Measurements from ENCODE around the gene PLPPR2.
"Not testable (repeated sequence)": the region's sequence is repeated elsewhere in the genome, so short reads cannot be mapped to it uniquely, and the experiment has no call there.

The PLPPR2 gene

DNA sequence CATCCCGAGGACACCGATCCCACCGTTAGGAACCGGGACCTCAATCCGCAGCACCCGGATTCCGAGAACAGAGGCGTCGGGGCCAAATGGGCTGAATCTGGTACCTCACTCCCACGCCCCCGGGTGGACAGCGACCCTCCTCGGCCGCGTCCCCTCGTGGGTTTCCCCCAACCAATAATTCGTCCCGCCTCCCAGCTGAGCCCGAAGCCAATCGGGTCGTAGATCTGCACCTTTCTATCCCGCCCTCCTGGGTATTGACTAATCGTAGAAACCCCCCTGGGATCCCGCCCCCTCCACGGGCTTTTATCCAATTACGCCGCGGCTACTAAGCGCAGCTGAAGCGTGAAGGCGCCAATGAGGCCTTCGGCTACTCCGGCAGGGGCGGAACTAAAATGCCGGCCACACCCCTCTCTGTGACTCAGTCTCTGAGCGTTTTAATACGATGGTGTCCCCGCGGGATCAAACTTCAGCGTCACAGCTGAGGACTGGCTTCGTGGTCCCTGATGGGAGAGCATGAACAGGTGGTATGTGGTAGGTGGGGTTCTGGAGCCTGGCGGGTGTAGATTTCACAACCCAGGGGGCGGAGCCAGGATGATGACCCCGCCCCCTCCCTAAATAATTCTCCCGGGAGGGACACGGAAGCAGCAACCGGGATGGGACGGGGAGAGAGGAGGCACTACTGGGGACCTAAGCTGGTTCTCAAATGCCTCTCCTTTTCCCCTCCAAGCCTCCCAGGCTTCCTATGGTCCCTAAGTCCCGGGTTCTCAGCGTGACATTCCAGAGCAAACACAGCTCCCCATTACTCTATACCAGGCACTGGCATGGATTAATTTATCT is 8.9 kb upstream of the PLPPR2 start, which contains the start of the genes CCDC159 and TMEM205:
CCDC159 (plus strand) TSS at position 416 of the 837 bp plus-strand sequence; CDS start at position 504, 88 bp downstream.
TMEM205 (minus strand) TSS at position 165 of the 837 bp plus-strand sequence. CDS start 649 bp downstream, outside the sequence.
- peak within 1 kb of the TSS; percentile 86 for H3K4me3 ChIP-seq (ENCODE audit: low read depth, low read length)
- TF ChIP-seq, protein P1, sequence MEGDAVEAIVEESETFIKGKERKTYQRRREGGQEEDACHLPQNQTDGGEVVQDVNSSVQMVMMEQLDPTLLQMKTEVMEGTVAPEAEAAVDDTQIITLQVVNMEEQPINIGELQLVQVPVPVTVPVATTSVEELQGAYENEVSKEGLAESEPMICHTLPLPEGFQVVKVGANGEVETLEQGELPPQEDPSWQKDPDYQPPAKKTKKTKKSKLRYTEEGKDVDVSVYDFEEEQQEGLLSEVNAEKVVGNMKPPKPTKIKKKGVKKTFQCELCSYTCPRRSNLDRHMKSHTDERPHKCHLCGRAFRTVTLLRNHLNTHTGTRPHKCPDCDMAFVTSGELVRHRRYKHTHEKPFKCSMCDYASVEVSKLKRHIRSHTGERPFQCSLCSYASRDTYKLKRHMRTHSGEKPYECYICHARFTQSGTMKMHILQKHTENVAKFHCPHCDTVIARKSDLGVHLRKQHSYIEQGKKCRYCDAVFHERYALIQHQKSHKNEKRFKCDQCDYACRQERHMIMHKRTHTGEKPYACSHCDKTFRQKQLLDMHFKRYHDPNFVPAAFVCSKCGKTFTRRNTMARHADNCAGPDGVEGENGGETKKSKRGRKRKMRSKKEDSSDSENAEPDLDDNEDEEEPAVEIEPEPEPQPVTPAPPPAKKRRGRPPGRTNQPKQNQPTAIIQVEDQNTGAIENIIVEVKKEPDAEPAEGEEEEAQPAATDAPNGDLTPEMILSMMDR (IDR thresholded peaks at IDR 0.05; ENCODE audit: low read depth, low read length) = peak; percentile 41; the same call in 1 of the 2 replicates
- H3K27ac ChIP-seq = peak within 1 kb of the TSS; percentile 77
- H3K9me3 ChIP-seq (ENCODE audit: severe bottlenecking) = peaks cover 13% of the 10 kb centered on the region
- H3K27me3 ChIP-seq (ENCODE audit: insufficient read depth, low read depth, severe bottlenecking) = no peaks in the 10 kb centered on the region
- peak; percentile 99 for DNase-seq
- H3K36me3 ChIP-seq = peaks cover 9% of the 10 kb centered on the region

DNA sequence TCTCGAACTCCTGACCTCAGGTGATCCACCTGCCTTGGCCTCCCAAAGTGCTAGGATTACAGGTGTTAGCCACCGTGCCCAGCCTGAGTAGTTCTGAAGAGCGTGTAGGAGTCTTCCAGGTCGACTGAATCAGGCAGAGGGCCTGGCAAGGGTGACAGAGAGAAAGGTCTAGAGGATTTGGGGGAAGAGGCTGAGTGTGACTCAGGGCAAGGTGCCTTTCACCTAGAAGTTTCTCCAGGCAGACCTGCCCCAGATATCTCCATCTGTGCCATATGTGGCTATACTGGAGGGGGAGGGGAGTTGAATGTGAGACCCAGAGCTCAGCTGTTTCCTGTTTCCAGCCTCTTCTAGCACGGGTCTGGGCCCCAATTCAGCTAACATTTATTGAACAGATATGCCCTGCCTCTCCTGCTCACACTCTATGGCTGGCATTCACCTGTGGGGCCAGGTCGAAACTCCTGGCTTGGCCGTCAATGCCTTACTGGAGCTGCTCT is 7.6 kb upstream of the PLPPR2 start:
- Histone ChIP-seq H3K27me3 (ENCODE audit: insufficient read depth, low read depth, severe bottlenecking) (no peaks in the 10 kb centered on the region), H3K9me3 (ENCODE audit: severe bottlenecking) (peaks cover 13% of the 10 kb centered on the region), H3K36me3 (no peaks in the 10 kb centered on the region; the same call in 1 of the 2 replicates), H3K27ac (peak overlapping the region; percentile 77), H3K4me3 (ENCODE audit: low read depth, low read length) (no peak overlapping the region)
- TF ChIP-seq, protein P1 (IDR thresholded peaks at IDR 0.05; ENCODE audit: low read depth, low read length) = no peak
- DNase-seq = peak; percentile 58

DNA sequence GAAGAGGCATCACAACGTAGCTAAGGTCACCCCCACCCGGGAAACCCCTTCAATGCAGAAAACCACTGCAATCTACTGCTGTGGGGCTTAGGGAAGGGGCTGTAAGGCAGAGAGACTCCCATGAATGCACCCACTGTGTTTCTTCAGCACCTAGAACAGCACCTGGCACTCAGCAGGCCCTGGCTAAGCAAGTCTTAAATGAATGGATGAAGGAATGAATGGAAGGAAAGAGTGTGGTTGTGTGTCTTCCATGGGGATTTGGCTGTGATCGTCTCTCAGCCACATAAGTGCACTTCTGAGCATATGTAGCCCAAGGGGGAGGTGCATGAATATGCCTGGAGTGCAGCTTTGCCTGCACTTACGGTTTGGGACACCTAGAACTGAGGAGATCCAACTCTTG is 6.1 kb upstream of the PLPPR2 start:
- Histone ChIP-seq H3K36me3 (no peaks in the 10 kb centered on the region), H3K27me3 (ENCODE audit: insufficient read depth, low read depth, severe bottlenecking) (no peaks in the 10 kb centered on the region), H3K9me3 (ENCODE audit: severe bottlenecking) (peaks cover 13% of the 10 kb centered on the region), H3K27ac (no peak overlapping the region), H3K4me3 (ENCODE audit: low read depth, low read length) (no peak overlapping the region)
- no peak for DNase-seq
- TF ChIP-seq, protein P1 (IDR thresholded peaks at IDR 0.05; ENCODE audit: low read depth, low read length) = no peak

DNA sequence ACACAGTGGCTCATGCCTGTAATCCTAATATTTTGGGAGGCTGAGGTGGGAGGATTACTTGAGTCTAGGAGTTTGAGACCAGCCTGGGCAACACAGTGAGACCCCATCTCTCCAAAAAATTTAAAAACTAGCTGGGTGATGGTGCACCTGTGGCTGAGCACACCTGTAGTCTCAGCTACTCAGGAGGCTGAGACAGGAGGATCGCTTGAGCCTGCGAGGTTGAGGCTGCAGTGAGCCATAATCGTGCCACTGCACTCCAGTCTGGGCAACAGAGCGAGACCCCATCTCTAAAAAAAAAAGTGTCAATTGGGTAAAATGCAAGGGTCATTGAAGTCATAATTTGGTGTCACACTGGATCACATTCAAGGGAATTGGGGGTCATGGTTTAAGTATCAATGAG is 1.1 kb upstream of the PLPPR2 start:
- not testable (repeated sequence) for DNase-seq; H3K36me3 ChIP-seq; H3K4me3 ChIP-seq (ENCODE audit: low read depth, low read length); H3K27ac ChIP-seq; H3K27me3 ChIP-seq (ENCODE audit: insufficient read depth, low read depth, severe bottlenecking); H3K9me3 ChIP-seq (ENCODE audit: severe bottlenecking)

DNA sequence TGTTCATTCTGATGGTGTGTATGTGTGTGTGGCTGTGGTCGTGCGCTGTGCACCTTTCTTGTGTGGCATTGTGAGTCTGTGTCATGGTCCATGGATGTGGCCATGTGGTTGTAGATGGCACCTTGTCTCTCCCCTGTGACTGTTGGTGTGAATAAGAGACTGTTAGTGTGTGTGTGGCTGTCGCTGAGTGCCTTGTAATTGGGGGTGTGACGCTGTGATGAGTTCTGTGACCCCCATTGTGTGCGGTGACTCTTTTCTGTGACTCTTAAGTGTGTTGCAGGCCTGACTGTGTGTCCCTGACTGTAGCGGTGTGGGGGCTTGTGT is 804 bp downstream of the PLPPR2 start:
- H3K27ac ChIP-seq = no peak overlapping the region; the same call in 1 of the 2 replicates
- DNase-seq = no peak
- TF ChIP-seq, protein P1 (IDR thresholded peaks at IDR 0.05; ENCODE audit: low read depth, low read length) = no peak
- H3K27me3 ChIP-seq (ENCODE audit: insufficient read depth, low read depth, severe bottlenecking) = no peaks in the 10 kb centered on the region
- no peaks in the 10 kb centered on the region for H3K9me3 ChIP-seq (ENCODE audit: severe bottlenecking)
- H3K36me3 ChIP-seq = peaks cover 16% of the 10 kb centered on the region
- H3K4me3 ChIP-seq (ENCODE audit: low read depth, low read length) = peak overlapping the region; percentile 53

DNA sequence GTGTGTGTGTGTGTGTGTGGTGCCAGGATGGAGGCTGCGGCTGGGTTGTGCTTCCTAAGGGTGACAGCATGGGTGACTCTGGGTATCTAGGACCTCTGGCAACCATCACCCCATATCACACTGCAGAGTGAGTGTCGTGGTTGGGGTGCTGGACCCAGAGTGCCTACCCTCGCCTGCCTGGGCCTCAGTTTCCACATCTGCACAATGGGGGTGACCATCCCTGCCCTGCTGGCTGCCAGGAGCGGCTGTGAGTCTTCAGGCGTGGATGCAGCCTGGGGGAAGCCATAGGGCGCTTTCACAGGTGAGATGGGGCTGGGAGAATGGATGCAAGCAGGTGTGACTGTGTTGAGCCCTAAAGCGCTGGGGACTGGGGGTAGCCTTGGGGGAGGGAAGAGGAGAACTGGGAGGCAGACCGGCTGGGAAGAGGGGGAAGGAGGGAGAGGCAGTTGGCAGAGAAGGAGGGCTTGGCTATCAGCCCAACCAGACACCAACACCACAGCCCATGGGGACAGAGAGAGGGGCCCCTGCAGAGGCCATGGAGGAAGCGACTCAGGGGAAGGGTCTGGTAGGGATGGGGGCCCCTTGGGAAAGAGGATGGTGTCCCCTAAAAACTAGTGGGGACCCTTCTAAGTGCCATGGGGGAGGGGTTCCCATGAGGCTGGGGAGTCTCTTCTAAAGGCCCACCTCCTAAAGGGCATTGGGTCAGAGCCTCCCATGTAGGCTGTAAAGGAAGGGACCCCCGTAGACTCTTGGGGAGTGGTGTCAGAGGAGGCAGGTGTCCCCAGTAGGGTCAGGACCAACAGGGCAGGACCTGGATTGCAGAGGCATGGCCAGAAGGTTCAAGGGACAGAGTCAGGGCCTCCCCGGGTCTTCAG is 1.7 kb downstream of the PLPPR2 start:
- peaks cover 25% of the 10 kb centered on the region for H3K36me3 ChIP-seq
- TF ChIP-seq, protein P1 (IDR thresholded peaks at IDR 0.05; ENCODE audit: low read depth, low read length) = no peak
- H3K27me3 ChIP-seq (ENCODE audit: insufficient read depth, low read depth, severe bottlenecking) = no peaks in the 10 kb centered on the region
- no peak for DNase-seq
- no peak overlapping the region for H3K27ac ChIP-seq
- no peak overlapping the region for H3K4me3 ChIP-seq (ENCODE audit: low read depth, low read length)
- no peaks in the 10 kb centered on the region for H3K9me3 ChIP-seq (ENCODE audit: severe bottlenecking)
